ENCODE data around the gene ARPC1B. TPM values are rescaled to one million over a fixed set of nuclear protein-coding genes. Genes with fewer than 3 reads are reported as not detected.
"Not testable (repeated sequence)": the region's sequence is repeated elsewhere in the genome, so short reads cannot be mapped to it uniquely, and the experiment has no call there.

The ARPC1B gene
- total RNA-seq, 1 donor from 2014 or later = 175 TPM

DNA sequence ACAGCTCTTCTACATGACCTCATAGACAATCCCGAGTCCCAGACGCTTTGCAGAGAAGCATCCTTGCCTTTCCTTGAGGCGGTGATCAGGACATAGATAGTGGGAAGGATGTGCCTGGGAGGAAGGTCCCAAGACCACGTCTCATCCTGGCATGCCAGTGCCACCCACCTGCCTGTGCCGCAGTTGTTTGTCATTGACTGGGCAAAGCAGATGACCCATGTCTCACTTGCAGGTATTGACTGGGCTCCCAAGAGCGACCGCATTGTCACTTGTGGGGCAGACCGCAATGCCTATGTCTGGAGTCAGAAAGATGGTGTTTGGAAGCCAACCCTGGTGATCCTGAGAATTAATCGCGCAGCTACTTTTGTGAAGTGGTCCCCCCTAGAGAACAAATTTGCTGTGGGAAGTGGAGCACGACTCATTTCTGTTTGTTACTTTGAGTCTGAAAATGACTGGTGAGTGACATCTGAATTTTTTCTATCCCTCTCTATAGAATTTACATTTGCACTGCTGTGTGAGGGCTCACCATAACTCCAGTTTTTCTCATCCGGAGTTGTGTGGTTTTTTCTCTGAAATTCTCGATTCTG, 30.4 kb upstream of the ARPC1B start:
- Histone ChIP-seq H3K4me2 (ENCODE audit: low read length) (no peak overlapping the region), H3K9ac (ENCODE audit: low read length) (no peak overlapping the region), H3K79me2 (ENCODE audit: insufficient read depth, low read length) (peaks cover 20% of the 10 kb centered on the region), H3K36me3 (ENCODE audit: insufficient read depth, low read length) (peaks cover 40% of the 10 kb centered on the region), H2AFZ (ENCODE audit: low read depth, low read length) (no peak overlapping the region), H3K27me3 (ENCODE audit: insufficient read depth, low read length) (no peaks in the 10 kb centered on the region), H3K4me3 (ENCODE audit: insufficient read depth, low read depth, low read length) (no peak overlapping the region), H3K27ac (ENCODE audit: low read depth, low read length) (no peak overlapping the region), H4K20me1 (ENCODE audit: insufficient read depth, low read length) (peaks cover 37% of the 10 kb centered on the region), H3K9me3 (ENCODE audit: insufficient read depth, low read depth, low read length) (no peaks in the 10 kb centered on the region), H3K4me1 (ENCODE audit: insufficient read depth, low read length) (no peaks in the 10 kb centered on the region)
- DNase-seq (ENCODE audit: low read depth) = no peak
- TF ChIP-seq, protein P1, sequence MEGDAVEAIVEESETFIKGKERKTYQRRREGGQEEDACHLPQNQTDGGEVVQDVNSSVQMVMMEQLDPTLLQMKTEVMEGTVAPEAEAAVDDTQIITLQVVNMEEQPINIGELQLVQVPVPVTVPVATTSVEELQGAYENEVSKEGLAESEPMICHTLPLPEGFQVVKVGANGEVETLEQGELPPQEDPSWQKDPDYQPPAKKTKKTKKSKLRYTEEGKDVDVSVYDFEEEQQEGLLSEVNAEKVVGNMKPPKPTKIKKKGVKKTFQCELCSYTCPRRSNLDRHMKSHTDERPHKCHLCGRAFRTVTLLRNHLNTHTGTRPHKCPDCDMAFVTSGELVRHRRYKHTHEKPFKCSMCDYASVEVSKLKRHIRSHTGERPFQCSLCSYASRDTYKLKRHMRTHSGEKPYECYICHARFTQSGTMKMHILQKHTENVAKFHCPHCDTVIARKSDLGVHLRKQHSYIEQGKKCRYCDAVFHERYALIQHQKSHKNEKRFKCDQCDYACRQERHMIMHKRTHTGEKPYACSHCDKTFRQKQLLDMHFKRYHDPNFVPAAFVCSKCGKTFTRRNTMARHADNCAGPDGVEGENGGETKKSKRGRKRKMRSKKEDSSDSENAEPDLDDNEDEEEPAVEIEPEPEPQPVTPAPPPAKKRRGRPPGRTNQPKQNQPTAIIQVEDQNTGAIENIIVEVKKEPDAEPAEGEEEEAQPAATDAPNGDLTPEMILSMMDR (IDR thresholded peaks at IDR 0.05; ENCODE audit: insufficient read depth, low read depth, low read length) = no peak
- TF ChIP-seq EZH2 (IDR thresholded peaks at IDR 0.05; ENCODE audit: insufficient read depth, low read length) = no peak
- Mint-ChIP-seq H3K9me3 (ENCODE audit: unreplicated experiment) (no peaks in the 10 kb centered on the region), H3K4me3 (ENCODE audit: unreplicated experiment) (no peak overlapping the region), H3K27ac (ENCODE audit: unreplicated experiment) (no peak overlapping the region), H3K36me3 (ENCODE audit: low read depth, unreplicated experiment) (peaks cover 24% of the 10 kb centered on the region), H3K4me1 (ENCODE audit: low read depth, unreplicated experiment) (no peaks in the 10 kb centered on the region), H3K27me3 (ENCODE audit: low read depth, unreplicated experiment) (no peaks in the 10 kb centered on the region)
- FAIRE-seq = no peak

DNA sequence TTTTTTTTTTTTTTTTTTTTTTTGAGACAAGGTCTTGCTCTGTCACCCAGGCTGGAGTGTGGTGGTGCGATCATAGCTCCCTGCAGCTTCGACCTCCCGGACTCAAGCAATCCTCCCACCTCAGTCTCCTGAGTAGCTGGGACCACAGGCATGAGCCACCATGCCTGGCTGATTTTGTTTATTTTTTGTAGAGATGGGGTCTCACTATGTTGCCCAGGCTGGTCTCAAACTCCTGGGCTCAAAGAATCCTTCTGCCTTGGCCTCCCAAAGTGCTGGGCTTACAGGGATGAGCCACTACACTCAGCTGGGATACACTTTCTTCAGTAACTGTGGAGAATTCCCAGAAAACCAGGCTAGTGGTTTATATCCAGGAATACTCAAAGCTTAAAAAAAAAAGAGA, 23.9 kb upstream of the ARPC1B start:
- H3K9ac ChIP-seq (ENCODE audit: low read length); H3K4me2 ChIP-seq (ENCODE audit: low read length); H3K9me3 ChIP-seq (ENCODE audit: insufficient read depth, low read depth, low read length); H3K27me3 ChIP-seq (ENCODE audit: insufficient read depth, low read length); H3K4me1 ChIP-seq (ENCODE audit: insufficient read depth, low read length); H3K9me3 Mint-ChIP-seq (ENCODE audit: unreplicated experiment); DNase-seq (ENCODE audit: low read depth); H3K27ac Mint-ChIP-seq (ENCODE audit: unreplicated experiment); H2AFZ ChIP-seq (ENCODE audit: low read depth, low read length); FAIRE-seq; H3K27ac ChIP-seq (ENCODE audit: low read depth, low read length); H3K4me1 Mint-ChIP-seq (ENCODE audit: low read depth, unreplicated experiment); H3K4me3 ChIP-seq (ENCODE audit: insufficient read depth, low read depth, low read length); H3K4me3 Mint-ChIP-seq (ENCODE audit: unreplicated experiment); H3K27me3 Mint-ChIP-seq (ENCODE audit: low read depth, unreplicated experiment): not testable (repeated sequence)
- H3K36me3 Mint-ChIP-seq (ENCODE audit: low read depth, unreplicated experiment) = peaks cover 20% of the 10 kb centered on the region
- H4K20me1 ChIP-seq (ENCODE audit: insufficient read depth, low read length) = peaks cover 25% of the 10 kb centered on the region
- H3K79me2 ChIP-seq (ENCODE audit: insufficient read depth, low read length) = peaks cover 18% of the 10 kb centered on the region
- H3K36me3 ChIP-seq (ENCODE audit: insufficient read depth, low read length) = peaks cover 38% of the 10 kb centered on the region

DNA sequence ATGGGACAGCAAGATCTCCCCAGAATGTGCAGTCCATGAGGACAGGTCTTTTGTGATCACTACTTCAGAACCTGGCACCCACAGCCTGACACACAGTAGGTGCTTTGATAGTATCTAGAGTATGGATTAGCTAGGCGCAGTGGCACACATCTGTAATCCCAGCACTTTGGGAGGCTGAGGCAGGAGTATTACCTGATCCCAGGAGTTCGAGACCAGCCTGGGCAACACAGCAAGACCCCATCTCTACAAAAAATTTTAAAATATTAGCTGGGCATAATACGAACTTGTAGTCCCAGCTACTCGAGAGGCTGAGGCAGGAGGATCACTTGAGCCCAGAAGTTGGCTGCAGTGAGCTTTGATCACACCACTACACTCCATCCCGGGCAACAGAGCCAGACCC, 22.3 kb upstream of the ARPC1B start:
- H3K9me3 ChIP-seq (ENCODE audit: insufficient read depth, low read depth, low read length) = no peaks in the 10 kb centered on the region
- H3K36me3 ChIP-seq (ENCODE audit: insufficient read depth, low read length) = peaks cover 36% of the 10 kb centered on the region
- H3K4me1 ChIP-seq (ENCODE audit: insufficient read depth, low read length) = no peaks in the 10 kb centered on the region
- no peak overlapping the region for H3K4me3 ChIP-seq (ENCODE audit: insufficient read depth, low read depth, low read length)
- H3K27me3 ChIP-seq (ENCODE audit: insufficient read depth, low read length) = no peaks in the 10 kb centered on the region
- H3K27ac Mint-ChIP-seq (ENCODE audit: unreplicated experiment) = no peak overlapping the region
- H3K27ac ChIP-seq (ENCODE audit: low read depth, low read length) = no peak overlapping the region
- no peaks in the 10 kb centered on the region for H3K9me3 Mint-ChIP-seq (ENCODE audit: unreplicated experiment)
- no peaks in the 10 kb centered on the region for H3K27me3 Mint-ChIP-seq (ENCODE audit: low read depth, unreplicated experiment)
- no peak for FAIRE-seq
- H3K4me3 Mint-ChIP-seq (ENCODE audit: unreplicated experiment) = no peak overlapping the region
- no peak for TF ChIP-seq EZH2 (IDR thresholded peaks at IDR 0.05; ENCODE audit: insufficient read depth, low read length)
- TF ChIP-seq, protein P1 (IDR thresholded peaks at IDR 0.05; ENCODE audit: insufficient read depth, low read depth, low read length) = no peak
- DNase-seq (ENCODE audit: low read depth) = no peak
- peaks cover 18% of the 10 kb centered on the region for H3K79me2 ChIP-seq (ENCODE audit: insufficient read depth, low read length)
- H2AFZ ChIP-seq (ENCODE audit: low read depth, low read length) = no peak overlapping the region
- H3K9ac ChIP-seq (ENCODE audit: low read length) = no peak overlapping the region
- H3K4me1 Mint-ChIP-seq (ENCODE audit: low read depth, unreplicated experiment) = no peaks in the 10 kb centered on the region
- no peak overlapping the region for H3K4me2 ChIP-seq (ENCODE audit: low read length)
- peaks cover 20% of the 10 kb centered on the region for H4K20me1 ChIP-seq (ENCODE audit: insufficient read depth, low read length)
- peaks cover 22% of the 10 kb centered on the region for H3K36me3 Mint-ChIP-seq (ENCODE audit: low read depth, unreplicated experiment)
